Measurements from ENCODE around the gene NUDT3.
A peak's percentile ranks its signal among the peaks of the same experiment; 100 is the strongest.

NUDT3 gene

GRCh38 chr6:34315780-34316179 lies 76.7 kb downstream of the NUDT3 start:
- DNase-seq (ENCODE audit: low read depth), result no peak
- no peak for TF ChIP-seq CTCF (conservative IDR thresholded peaks at IDR 0.05; ENCODE audit: control insufficient read depth, insufficient read depth, low read depth, low read length)
- no peak overlapping the region for H3K4me3 ChIP-seq (ENCODE audit: control insufficient read depth, low read depth, low read length)

GRCh38 chr6:34315256-34315655 lies 77.2 kb downstream of the NUDT3 start:
- DNase-seq (ENCODE audit: low read depth), result no peak
- no peak for TF ChIP-seq CTCF (conservative IDR thresholded peaks at IDR 0.05; ENCODE audit: control insufficient read depth, insufficient read depth, low read depth, low read length)
- H3K4me3 ChIP-seq (ENCODE audit: control insufficient read depth, low read depth, low read length), result no peak overlapping the region

- no peak for TF ChIP-seq CTCF (conservative IDR thresholded peaks at IDR 0.05; ENCODE audit: control insufficient read depth, insufficient read depth, low read depth, low read length)
- no peak overlapping the region for H3K4me3 ChIP-seq (ENCODE audit: control insufficient read depth, low read depth, low read length)
- DNase-seq (ENCODE audit: low read depth), result no peak
Observed at GRCh38 chr6:34312259-34312658, 80.2 kb downstream of the NUDT3 start.

GRCh38 chr6:34310817-34311216 lies 81.7 kb downstream of the NUDT3 start:
- no peak for TF ChIP-seq CTCF (conservative IDR thresholded peaks at IDR 0.05; ENCODE audit: control insufficient read depth, insufficient read depth, low read depth, low read length)
- no peak for DNase-seq (ENCODE audit: low read depth)

GRCh38 chr6:34308483-34308882 lies 84.0 kb downstream of the NUDT3 start:
- DNase-seq (ENCODE audit: low read depth), result no peak
- no peak overlapping the region for H3K4me3 ChIP-seq (ENCODE audit: control insufficient read depth, low read depth, low read length)

More at GRCh38 chr6:34310817-34311216, 81.7 kb downstream of the NUDT3 start:
- H3K4me3 ChIP-seq (ENCODE audit: control insufficient read depth, low read depth, low read length), result no peak overlapping the region

GRCh38 chr6:34305982-34306708 lies 86.3 kb downstream of the NUDT3 start:
- peak; percentile 22 for DNase-seq (ENCODE audit: low read depth)

More at GRCh38 chr6:34308483-34308882, 84.0 kb downstream of the NUDT3 start:
- TF ChIP-seq CTCF (conservative IDR thresholded peaks at IDR 0.05; ENCODE audit: control insufficient read depth, insufficient read depth, low read depth, low read length), result no peak

More at GRCh38 chr6:34305982-34306708, 86.3 kb downstream of the NUDT3 start:
- no peak for TF ChIP-seq CTCF (conservative IDR thresholded peaks at IDR 0.05; ENCODE audit: control insufficient read depth, insufficient read depth, low read depth, low read length)
- H3K4me3 ChIP-seq (ENCODE audit: control insufficient read depth, low read depth, low read length), result no peak overlapping the region
